CD14-positive monocyte (primary cell): ENCODE data around the gene GIT2. TPM values are rescaled to one million over a fixed set of nuclear protein-coding genes. Genes with fewer than 3 reads are reported as not detected.

Experiments
- DNase-seq, 3 donors: peaks; one replicate each; pipeline ENCODE4 v3.0.0-alpha.2; 2011 to 2022
- H2AFZ ChIP-seq: 2 replicates; pipeline ENCODE4 v1.6.0; 2012; ENCODE audit warnings: mild to moderate bottlenecking, low read depth, low read length, inconsistent platforms; ENCODE audit not compliant: insufficient read depth, poor library complexity, severe bottlenecking
- H3K27ac ChIP-seq, 2 donors: 1 replicate in 1 of 2; 2 replicates in 1 of 2; pipeline ENCODE4 v1.5.1; 2012 to 2013; ENCODE audit warnings: low read length in 2 of 2, control low read depth in 1 of 2, inconsistent platforms in 1 of 2, low read depth in 1 of 2, mild to moderate bottlenecking in 1 of 2
- H3K27me3 ChIP-seq, 2 donors: one replicate each; pipeline versions ENCODE4 v1.6.0 to v1.6.1; 2011 to 2013; ENCODE audit warnings: low read length in 2 of 2; ENCODE audit not compliant: control insufficient read depth in 2 of 2, insufficient read depth in 2 of 2
- H3K36me3 ChIP-seq, 2 donors: replicated peaks in 1 of 2; 1 replicate in 1 of 2; 2 replicates in 1 of 2; pipeline versions ENCODE4 v1.5.1 to v1.6.1; 2012 to 2013; ENCODE audit warnings: low read length in 2 of 2, control low read depth in 1 of 2, inconsistent platforms in 1 of 2, mild to moderate bottlenecking in 1 of 2; ENCODE audit not compliant: insufficient read depth in 2 of 2, control insufficient read depth in 1 of 2
- H3K4me1 ChIP-seq, 2 donors: 1 replicate in 1 of 2; 2 replicates in 1 of 2; pipeline versions ENCODE4 v1.5.1 to v1.6.1; 2012 to 2013; ENCODE audit warnings: low read length in 2 of 2, control low read depth in 1 of 2, inconsistent platforms in 1 of 2, mild to moderate bottlenecking in 1 of 2, moderate library complexity in 1 of 2; ENCODE audit not compliant: insufficient read depth in 2 of 2, control insufficient read depth in 1 of 2
- H3K4me2 ChIP-seq: replicated peaks from 2 replicates; pipeline ENCODE3; 2012; ENCODE audit warnings: low read length, moderate library complexity, mild to moderate bottlenecking; ENCODE audit not compliant: poor library complexity, severe bottlenecking; ENCODE audit errors: extremely low read depth
- H3K4me3 ChIP-seq, 3 experiments: fragments of 200-600 bp in 1 of 3; sonication (generic) in 1 of 3; replicated peaks in 1 of 3; 1 replicate in 2 of 3; 2 replicates in 1 of 3; pipeline ENCODE4 v1.5.1; 2011 to 2013; ENCODE audit warnings: low read length in 3 of 3, mild to moderate bottlenecking in 3 of 3, control low read depth in 2 of 3, low read depth in 2 of 3, inconsistent platforms in 1 of 3, moderate library complexity in 1 of 3
- H3K79me2 ChIP-seq: 2 replicates; pipeline ENCODE4 v1.6.0; 2012; ENCODE audit warnings: mild to moderate bottlenecking, control low read depth, inconsistent platforms, low read length, moderate library complexity; ENCODE audit not compliant: insufficient read depth
- H3K9ac ChIP-seq: 2 replicates; pipeline ENCODE4 v1.6.0; 2017; ENCODE audit warnings: low read length, mild to moderate bottlenecking; ENCODE audit not compliant: insufficient read depth, poor library complexity, severe bottlenecking
- H3K9me3 ChIP-seq, 2 donors: replicated peaks in 1 of 2; 1 replicate in 1 of 2; 2 replicates in 1 of 2; pipeline versions ENCODE4 v1.5.1 to v1.6.1; 2012 to 2013; ENCODE audit warnings: low read length in 2 of 2, control low read depth in 1 of 2; ENCODE audit not compliant: control insufficient read depth in 1 of 2, insufficient read depth in 1 of 2
- H4K20me1 ChIP-seq: 2 replicates; pipeline ENCODE4 v1.6.0; 2012; ENCODE audit warnings: mild to moderate bottlenecking, low read length, control low read depth, moderate library complexity; ENCODE audit not compliant: insufficient read depth
- H3K27ac Mint-ChIP-seq, 7 donors: one replicate each; pipeline ENCODE4 v1.8.0; 2020; ENCODE audit warnings: mild to moderate bottlenecking in 7 of 7, mixed read lengths in 7 of 7, moderate library complexity in 6 of 7, inconsistent platforms in 2 of 7
- H3K27me3 Mint-ChIP-seq, 3 donors: one replicate each; pipeline ENCODE4 v1.8.0; 2021 to 2022; ENCODE audit warnings: low read depth in 3 of 3, mild to moderate bottlenecking in 3 of 3, mixed read lengths in 3 of 3, moderate library complexity in 3 of 3, inconsistent platforms in 1 of 3
- H3K36me3 Mint-ChIP-seq, 2 donors: one replicate each; pipeline ENCODE4 v1.8.0; 2020; ENCODE audit warnings: mixed read lengths in 2 of 2, inconsistent platforms in 1 of 2, mild to moderate bottlenecking in 1 of 2
- H3K4me1 Mint-ChIP-seq: one replicate; pipeline ENCODE4 v1.8.0; 2020; ENCODE audit warnings: mild to moderate bottlenecking, mixed read lengths
- H3K4me3 Mint-ChIP-seq, 2 donors: one replicate each; pipeline ENCODE4 v1.8.0; 2020; ENCODE audit warnings: mild to moderate bottlenecking in 2 of 2, mixed read lengths in 2 of 2, moderate library complexity in 1 of 2
- H3K9me3 Mint-ChIP-seq, 7 donors: one replicate each; pipeline ENCODE4 v1.8.0; 2020 to 2022; ENCODE audit warnings: mixed read lengths in 7 of 7, mild to moderate bottlenecking in 6 of 7, moderate library complexity in 6 of 7, inconsistent platforms in 2 of 7
- WGBS: methylation state at CpG from one replicate; pipeline ENCODE4 v1.1.5; 2013; ENCODE audit warnings: missing lambda C conversion rate; ENCODE audit not compliant: insufficient coverage; 5-methylcytosine and 5-hydroxymethylcytosine counted together
- intact Hi-C, 2 donors: fragments of 100-400 bp; cut with micrococcal nuclease; formaldehyde crosslinking; loops; one replicate each; pipeline versions ENCODE4 v1.15.0 to v1.15.1; 2023
- polyA plus RNA-seq, 3 donors: library from polyadenylated mRNA; depleted of rRNA in 1 of 3; unstranded in 2 of 3; stranded (reverse) in 1 of 3; fragments of 300-500 nt in 2 of 3; fragments of >200 nt in 1 of 3; fragmentation: Illumina TruSeq in 2 of 3; gene quantifications; 1 replicate in 2 of 3; 2 replicates in 1 of 3; pipeline ENCODE4 v1.2.3, GENCODE V29; 2012 to 2021
- TF ChIP-seq, protein P1 (sequence below): fragments of 200-600 bp; IDR thresholded peaks from one replicate; pipeline ENCODE4 v1.8.0; 2022; ENCODE audit warnings: antibody characterized with exemption, mild to moderate bottlenecking

The GIT2 gene
- polyA plus RNA-seq, 3 donors, result 75.8 to 139 (median 98.8) TPM

DNA sequence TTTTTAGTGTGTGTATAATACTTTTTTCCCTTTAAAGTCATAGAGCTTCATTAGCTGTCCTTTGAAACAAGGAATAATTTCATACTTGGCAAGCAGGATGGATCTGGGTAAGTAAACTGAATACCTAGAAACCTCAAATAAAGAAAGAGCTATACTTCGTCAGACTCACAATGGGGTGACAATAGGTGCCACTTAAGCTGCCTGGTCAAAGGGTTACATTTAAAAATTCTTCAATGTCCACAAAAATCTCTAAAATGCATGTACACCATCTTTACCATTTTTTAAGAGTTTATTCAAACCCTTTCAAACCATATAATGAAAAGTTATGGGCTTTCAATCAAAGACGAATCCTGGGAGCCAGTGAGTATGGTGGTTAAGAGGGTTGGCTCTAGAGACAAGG is 3.1 kb downstream of the GIT2 start:
- peak overlapping the region; percentile 85 for H3K4me2 ChIP-seq
- Mint-ChIP-seq H3K4me3 (no peak overlapping the region), H3K36me3 (peaks cover 38 to 48% of the 10 kb centered on the region in 2 donors), H3K4me1 (peaks cover 39% of the 10 kb centered on the region), H3K9me3 (no peaks in the 10 kb centered on the region), H3K27ac (peak overlapping the region; percentile 1 to 79 (median 35)), H3K27me3 (no peaks in the 10 kb centered on the region)
- peaks cover 88% of the 10 kb centered on the region for H3K79me2 ChIP-seq
- H3K36me3 ChIP-seq, result peaks cover 38 to 52% of the 10 kb centered on the region in 2 donors
- H3K27me3 ChIP-seq, result no peaks in the 10 kb centered on the region
- intact Hi-C loops, result no loop called here
- no peak overlapping the region for H3K4me3 ChIP-seq
- no peak overlapping the region for H2AFZ ChIP-seq
- no peak for DNase-seq
- H3K9ac ChIP-seq, result no peak overlapping the region
- H3K4me1 ChIP-seq, result peaks cover 37 to 42% of the 10 kb centered on the region in 2 donors
- TF ChIP-seq, protein P1, sequence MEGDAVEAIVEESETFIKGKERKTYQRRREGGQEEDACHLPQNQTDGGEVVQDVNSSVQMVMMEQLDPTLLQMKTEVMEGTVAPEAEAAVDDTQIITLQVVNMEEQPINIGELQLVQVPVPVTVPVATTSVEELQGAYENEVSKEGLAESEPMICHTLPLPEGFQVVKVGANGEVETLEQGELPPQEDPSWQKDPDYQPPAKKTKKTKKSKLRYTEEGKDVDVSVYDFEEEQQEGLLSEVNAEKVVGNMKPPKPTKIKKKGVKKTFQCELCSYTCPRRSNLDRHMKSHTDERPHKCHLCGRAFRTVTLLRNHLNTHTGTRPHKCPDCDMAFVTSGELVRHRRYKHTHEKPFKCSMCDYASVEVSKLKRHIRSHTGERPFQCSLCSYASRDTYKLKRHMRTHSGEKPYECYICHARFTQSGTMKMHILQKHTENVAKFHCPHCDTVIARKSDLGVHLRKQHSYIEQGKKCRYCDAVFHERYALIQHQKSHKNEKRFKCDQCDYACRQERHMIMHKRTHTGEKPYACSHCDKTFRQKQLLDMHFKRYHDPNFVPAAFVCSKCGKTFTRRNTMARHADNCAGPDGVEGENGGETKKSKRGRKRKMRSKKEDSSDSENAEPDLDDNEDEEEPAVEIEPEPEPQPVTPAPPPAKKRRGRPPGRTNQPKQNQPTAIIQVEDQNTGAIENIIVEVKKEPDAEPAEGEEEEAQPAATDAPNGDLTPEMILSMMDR, result no peak
- no CpG with 5 or more reads among the region's 2 CpGs for WGBS
- H4K20me1 ChIP-seq, result peaks cover 73% of the 10 kb centered on the region
- H3K9me3 ChIP-seq, result no peaks in the 10 kb centered on the region
- peak overlapping the region in 1 of 2 donors; percentile 96 for H3K27ac ChIP-seq

DNA sequence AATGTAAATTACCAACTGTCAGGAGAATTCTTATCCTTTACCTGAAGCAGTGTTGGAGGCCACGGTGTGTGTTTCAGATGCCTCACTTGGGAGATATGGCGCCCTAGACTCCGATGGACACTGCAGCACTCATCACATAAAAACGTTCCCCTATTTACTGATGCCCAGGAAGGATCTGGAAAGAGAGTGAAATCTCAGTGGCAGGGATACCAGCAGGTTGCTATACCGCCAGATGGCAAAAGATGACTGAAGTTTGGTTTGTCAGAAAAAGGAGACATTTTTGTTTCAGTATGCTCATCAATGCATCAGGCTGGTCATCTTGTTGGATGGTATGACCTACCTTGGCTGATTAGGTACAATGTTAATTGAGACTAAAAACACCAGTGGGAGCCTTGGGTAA is 4.6 kb downstream of the GIT2 start:
- peaks cover 25 to 27% of the 10 kb centered on the region in 2 donors for H3K4me1 ChIP-seq
- H3K4me2 ChIP-seq, result no peak overlapping the region
- H3K27me3 ChIP-seq, result no peaks in the 10 kb centered on the region
- H3K4me3 Mint-ChIP-seq, result no peak overlapping the region
- no peaks in the 10 kb centered on the region for H3K9me3 ChIP-seq
- H2AFZ ChIP-seq, result no peak overlapping the region
- intact Hi-C loops, result no loop called here
- H3K79me2 ChIP-seq, result peaks cover 93% of the 10 kb centered on the region
- H4K20me1 ChIP-seq, result peaks cover 85% of the 10 kb centered on the region
- peaks cover 50 to 61% of the 10 kb centered on the region in 2 donors for H3K36me3 ChIP-seq
- H3K27ac Mint-ChIP-seq, result peak overlapping the region in 3 of 7 donors; percentile 27 to 73 (median 64)
- no peak overlapping the region for H3K4me3 ChIP-seq
- H3K9ac ChIP-seq, result no peak overlapping the region
- H3K27me3 Mint-ChIP-seq, result no peaks in the 10 kb centered on the region
- no peaks in the 10 kb centered on the region for H3K9me3 Mint-ChIP-seq
- peak overlapping the region in 1 of 2 donors; percentile 47 for H3K27ac ChIP-seq
- WGBS, result 89% methylated on average over 1 of the region's 5 CpGs
- peaks cover 28% of the 10 kb centered on the region for H3K4me1 Mint-ChIP-seq
- TF ChIP-seq, protein P1, result no peak
- DNase-seq, result no peak
- H3K36me3 Mint-ChIP-seq, result peaks cover 45 to 59% of the 10 kb centered on the region in 2 donors
